ENCODE measurements around the gene BMPR1B.

- no peak for TF ChIP-seq CTCF (IDR thresholded peaks at IDR 0.05)
- no peak for TF ChIP-seq POLR2A (IDR thresholded peaks at IDR 0.05)
These were observed 184.0 kb downstream of the BMPR1B start for GRCh38 chr4:94941706-94942105.

Measured in lower leg skin (tissue), 3 donors.